Testis (tissue), 2 donors: ENCODE results near the gene NECAB2.

Experiments used
- POLR2A ChIP-seq: fragments of 450-650 bp; IDR thresholded peaks from one replicate; pipeline ENCODE4 v1.6.1; 2017; ENCODE audit warnings: antibody characterized with exemption, mild to moderate bottlenecking, moderate library complexity
- TF ChIP-seq, protein P1 (sequence below), 3 experiments: fragments of 450-650 bp in 2 of 3; fragments of 200-600 bp in 1 of 3; sonication (generic) in 1 of 3; IDR thresholded peaks; one replicate each; pipeline ENCODE4 v1.5.1; 2016 to 2019; ENCODE audit warnings: antibody characterized with exemption in 3 of 3, mild to moderate bottlenecking in 2 of 3, moderate library complexity in 1 of 3

DNA sequence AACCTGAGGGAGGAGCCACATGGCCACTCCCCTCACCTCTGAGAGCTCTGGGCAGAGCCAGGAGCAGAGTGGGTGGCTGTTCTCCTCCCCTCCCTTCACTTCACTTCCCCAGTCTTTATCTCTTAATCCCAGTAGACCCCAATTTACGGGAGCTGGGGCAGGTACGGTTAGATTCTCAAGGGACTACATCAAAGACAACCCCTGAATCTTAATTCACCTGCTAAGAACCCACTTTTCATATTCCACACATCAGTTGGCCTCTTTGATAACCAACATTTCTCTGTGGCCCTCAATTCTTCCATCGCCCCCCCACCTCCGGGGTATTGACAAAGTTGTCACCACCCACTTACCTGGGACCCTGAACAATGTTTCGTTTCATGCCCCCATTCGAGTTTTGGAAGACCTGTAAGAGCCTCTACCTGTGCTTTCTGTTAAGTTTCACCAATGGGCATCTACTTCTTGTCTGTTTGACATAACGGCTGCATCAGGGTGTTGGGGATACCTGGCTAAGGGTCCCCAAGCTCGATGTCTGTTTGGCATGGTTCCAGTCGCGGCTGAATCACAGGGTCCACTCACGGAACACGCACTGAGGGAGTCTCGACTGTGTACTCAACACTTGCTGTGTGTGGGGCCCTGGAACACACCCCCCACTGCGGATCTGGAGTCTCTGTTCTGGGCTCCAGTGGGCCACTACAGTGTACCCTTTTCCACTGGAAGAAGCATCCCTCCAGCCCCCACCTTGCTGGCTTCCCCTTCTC is 46.7 kb downstream of the NECAB2 start:
- TF ChIP-seq, protein P1, sequence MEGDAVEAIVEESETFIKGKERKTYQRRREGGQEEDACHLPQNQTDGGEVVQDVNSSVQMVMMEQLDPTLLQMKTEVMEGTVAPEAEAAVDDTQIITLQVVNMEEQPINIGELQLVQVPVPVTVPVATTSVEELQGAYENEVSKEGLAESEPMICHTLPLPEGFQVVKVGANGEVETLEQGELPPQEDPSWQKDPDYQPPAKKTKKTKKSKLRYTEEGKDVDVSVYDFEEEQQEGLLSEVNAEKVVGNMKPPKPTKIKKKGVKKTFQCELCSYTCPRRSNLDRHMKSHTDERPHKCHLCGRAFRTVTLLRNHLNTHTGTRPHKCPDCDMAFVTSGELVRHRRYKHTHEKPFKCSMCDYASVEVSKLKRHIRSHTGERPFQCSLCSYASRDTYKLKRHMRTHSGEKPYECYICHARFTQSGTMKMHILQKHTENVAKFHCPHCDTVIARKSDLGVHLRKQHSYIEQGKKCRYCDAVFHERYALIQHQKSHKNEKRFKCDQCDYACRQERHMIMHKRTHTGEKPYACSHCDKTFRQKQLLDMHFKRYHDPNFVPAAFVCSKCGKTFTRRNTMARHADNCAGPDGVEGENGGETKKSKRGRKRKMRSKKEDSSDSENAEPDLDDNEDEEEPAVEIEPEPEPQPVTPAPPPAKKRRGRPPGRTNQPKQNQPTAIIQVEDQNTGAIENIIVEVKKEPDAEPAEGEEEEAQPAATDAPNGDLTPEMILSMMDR (IDR thresholded peaks at IDR 0.05): no peak
- TF ChIP-seq POLR2A: no peak
